CD14-positive monocyte (primary cell): ENCODE measurements around the gene JARID2. TPM values are rescaled to one million over a fixed set of nuclear protein-coding genes. Genes with fewer than 3 reads are reported as not detected.

Experiments used
- DNase-seq, 3 donors: peaks; one replicate each; pipeline ENCODE4 v3.0.0-alpha.2; 2011 to 2022
- H2AFZ ChIP-seq: 2 replicates; pipeline ENCODE4 v1.6.0; 2012; ENCODE audit warnings: mild to moderate bottlenecking, low read depth, low read length, inconsistent platforms; ENCODE audit not compliant: insufficient read depth, poor library complexity, severe bottlenecking
- H3K27ac ChIP-seq, 2 donors: 1 replicate in 1 of 2; 2 replicates in 1 of 2; pipeline ENCODE4 v1.5.1; 2012 to 2013; ENCODE audit warnings: low read length in 2 of 2, control low read depth in 1 of 2, inconsistent platforms in 1 of 2, low read depth in 1 of 2, mild to moderate bottlenecking in 1 of 2
- H3K27me3 ChIP-seq, 2 donors: one replicate each; pipeline versions ENCODE4 v1.6.0 to v1.6.1; 2011 to 2013; ENCODE audit warnings: low read length in 2 of 2; ENCODE audit not compliant: control insufficient read depth in 2 of 2, insufficient read depth in 2 of 2
- H3K36me3 ChIP-seq, 2 donors: replicated peaks in 1 of 2; 1 replicate in 1 of 2; 2 replicates in 1 of 2; pipeline versions ENCODE4 v1.5.1 to v1.6.1; 2012 to 2013; ENCODE audit warnings: low read length in 2 of 2, control low read depth in 1 of 2, inconsistent platforms in 1 of 2, mild to moderate bottlenecking in 1 of 2; ENCODE audit not compliant: insufficient read depth in 2 of 2, control insufficient read depth in 1 of 2
- H3K4me1 ChIP-seq, 2 donors: 1 replicate in 1 of 2; 2 replicates in 1 of 2; pipeline versions ENCODE4 v1.5.1 to v1.6.1; 2012 to 2013; ENCODE audit warnings: low read length in 2 of 2, control low read depth in 1 of 2, inconsistent platforms in 1 of 2, mild to moderate bottlenecking in 1 of 2, moderate library complexity in 1 of 2; ENCODE audit not compliant: insufficient read depth in 2 of 2, control insufficient read depth in 1 of 2
- H3K4me2 ChIP-seq: replicated peaks from 2 replicates; pipeline ENCODE3; 2012; ENCODE audit warnings: low read length, moderate library complexity, mild to moderate bottlenecking; ENCODE audit not compliant: poor library complexity, severe bottlenecking; ENCODE audit errors: extremely low read depth
- H3K4me3 ChIP-seq, 3 experiments: fragments of 200-600 bp in 1 of 3; sonication (generic) in 1 of 3; replicated peaks in 1 of 3; 1 replicate in 2 of 3; 2 replicates in 1 of 3; pipeline ENCODE4 v1.5.1; 2011 to 2013; ENCODE audit warnings: low read length in 3 of 3, mild to moderate bottlenecking in 3 of 3, control low read depth in 2 of 3, low read depth in 2 of 3, inconsistent platforms in 1 of 3, moderate library complexity in 1 of 3
- H3K79me2 ChIP-seq: 2 replicates; pipeline ENCODE4 v1.6.0; 2012; ENCODE audit warnings: mild to moderate bottlenecking, control low read depth, inconsistent platforms, low read length, moderate library complexity; ENCODE audit not compliant: insufficient read depth
- H3K9ac ChIP-seq: 2 replicates; pipeline ENCODE4 v1.6.0; 2017; ENCODE audit warnings: low read length, mild to moderate bottlenecking; ENCODE audit not compliant: insufficient read depth, poor library complexity, severe bottlenecking
- H3K9me3 ChIP-seq, 2 donors: replicated peaks in 1 of 2; 1 replicate in 1 of 2; 2 replicates in 1 of 2; pipeline versions ENCODE4 v1.5.1 to v1.6.1; 2012 to 2013; ENCODE audit warnings: low read length in 2 of 2, control low read depth in 1 of 2; ENCODE audit not compliant: control insufficient read depth in 1 of 2, insufficient read depth in 1 of 2
- H4K20me1 ChIP-seq: 2 replicates; pipeline ENCODE4 v1.6.0; 2012; ENCODE audit warnings: mild to moderate bottlenecking, low read length, control low read depth, moderate library complexity; ENCODE audit not compliant: insufficient read depth
- H3K27ac Mint-ChIP-seq, 7 donors: one replicate each; pipeline ENCODE4 v1.8.0; 2020; ENCODE audit warnings: mild to moderate bottlenecking in 7 of 7, mixed read lengths in 7 of 7, moderate library complexity in 6 of 7, inconsistent platforms in 2 of 7
- H3K27me3 Mint-ChIP-seq, 3 donors: one replicate each; pipeline ENCODE4 v1.8.0; 2021 to 2022; ENCODE audit warnings: low read depth in 3 of 3, mild to moderate bottlenecking in 3 of 3, mixed read lengths in 3 of 3, moderate library complexity in 3 of 3, inconsistent platforms in 1 of 3
- H3K36me3 Mint-ChIP-seq, 2 donors: one replicate each; pipeline ENCODE4 v1.8.0; 2020; ENCODE audit warnings: mixed read lengths in 2 of 2, inconsistent platforms in 1 of 2, mild to moderate bottlenecking in 1 of 2
- H3K4me1 Mint-ChIP-seq: one replicate; pipeline ENCODE4 v1.8.0; 2020; ENCODE audit warnings: mild to moderate bottlenecking, mixed read lengths
- H3K4me3 Mint-ChIP-seq, 2 donors: one replicate each; pipeline ENCODE4 v1.8.0; 2020; ENCODE audit warnings: mild to moderate bottlenecking in 2 of 2, mixed read lengths in 2 of 2, moderate library complexity in 1 of 2
- H3K9me3 Mint-ChIP-seq, 7 donors: one replicate each; pipeline ENCODE4 v1.8.0; 2020 to 2022; ENCODE audit warnings: mixed read lengths in 7 of 7, mild to moderate bottlenecking in 6 of 7, moderate library complexity in 6 of 7, inconsistent platforms in 2 of 7
- CTCF ChIP-seq: fragments of 200-600 bp; IDR thresholded peaks from one replicate; pipeline ENCODE4 v1.8.0; 2022; ENCODE audit warnings: antibody characterized with exemption, mild to moderate bottlenecking
- WGBS: methylation state at CpG from one replicate; pipeline ENCODE4 v1.1.5; 2013; ENCODE audit warnings: missing lambda C conversion rate; ENCODE audit not compliant: insufficient coverage; 5-methylcytosine and 5-hydroxymethylcytosine counted together
- intact Hi-C, 2 donors: fragments of 100-400 bp; cut with micrococcal nuclease; formaldehyde crosslinking; loops; one replicate each; pipeline versions ENCODE4 v1.15.0 to v1.15.1; 2023
- polyA plus RNA-seq, 3 donors: library from polyadenylated mRNA; depleted of rRNA in 1 of 3; unstranded in 2 of 3; stranded (reverse) in 1 of 3; fragments of 300-500 nt in 2 of 3; fragments of >200 nt in 1 of 3; fragmentation: Illumina TruSeq in 2 of 3; gene quantifications; 1 replicate in 2 of 3; 2 replicates in 1 of 3; pipeline ENCODE4 v1.2.3, GENCODE V29; 2012 to 2021

JARID2 gene
- polyA plus RNA-seq, 3 donors: 6.8 to 17.5 (median 12.5) TPM

GRCh38 chr6:15313367-15313766, 67.5 kb downstream of the JARID2 start:
- peak overlapping the region; percentile 4 for H3K4me2 ChIP-seq
- no peak overlapping the region for H3K27ac ChIP-seq
- intact Hi-C loops: no loop called here
- TF ChIP-seq CTCF: no peak
- H3K27ac Mint-ChIP-seq: peak overlapping the region in 5 of 7 donors; percentile 2 to 83 (median 31)
- H3K4me1 ChIP-seq: peaks cover 46 to 82% of the 10 kb centered on the region in 2 donors
- no peaks in the 10 kb centered on the region for H3K27me3 Mint-ChIP-seq
- peaks cover 100% of the 10 kb centered on the region for H3K79me2 ChIP-seq
- no peak overlapping the region for H2AFZ ChIP-seq
- peaks cover 0 to 11% of the 10 kb centered on the region in 2 donors for H3K36me3 ChIP-seq
- H3K27me3 ChIP-seq: no peaks in the 10 kb centered on the region
- peaks cover 100% of the 10 kb centered on the region for H4K20me1 ChIP-seq
- no peaks in the 10 kb centered on the region for H3K9me3 ChIP-seq
- peak; percentile 31 to 46 (median 35) for DNase-seq
- H3K4me3 Mint-ChIP-seq: peak overlapping the region in 1 of 2 donors; percentile 74
- H3K9ac ChIP-seq: no peak overlapping the region
- peak overlapping the region in 1 of 3 experiments; percentile 7 for H3K4me3 ChIP-seq
- no peaks in the 10 kb centered on the region for H3K9me3 Mint-ChIP-seq
- H3K36me3 Mint-ChIP-seq: peaks cover 33 to 49% of the 10 kb centered on the region in 2 donors
- WGBS: 0% methylated on average over 5 of the region's 5 CpGs
- peaks cover 91% of the 10 kb centered on the region for H3K4me1 Mint-ChIP-seq

GRCh38 chr6:15316754-15317153, 70.9 kb downstream of the JARID2 start:
- Mint-ChIP-seq H3K27ac (peak overlapping the region in 2 of 7 donors; percentile 44 to 62), H3K9me3 (no peaks in the 10 kb centered on the region), H3K36me3 (peaks cover 40 to 51% of the 10 kb centered on the region in 2 donors), H3K27me3 (no peaks in the 10 kb centered on the region), H3K4me1 (peaks cover 91% of the 10 kb centered on the region), H3K4me3 (no peak overlapping the region)
- H3K9ac ChIP-seq: no peak overlapping the region
- no peak overlapping the region for H3K27ac ChIP-seq
- peaks cover 0 to 6% of the 10 kb centered on the region in 2 donors for H3K36me3 ChIP-seq
- H4K20me1 ChIP-seq: peaks cover 100% of the 10 kb centered on the region
- no peak overlapping the region for H2AFZ ChIP-seq
- peaks cover 40 to 60% of the 10 kb centered on the region in 2 donors for H3K4me1 ChIP-seq
- peaks cover 100% of the 10 kb centered on the region for H3K79me2 ChIP-seq
- no peak for TF ChIP-seq CTCF
- DNase-seq: no peak
- intact Hi-C loops: no loop called here
- no peaks in the 10 kb centered on the region for H3K9me3 ChIP-seq
- no peaks in the 10 kb centered on the region for H3K27me3 ChIP-seq
- no peak overlapping the region for H3K4me3 ChIP-seq
- no peak overlapping the region for H3K4me2 ChIP-seq
